H1 (cell line): ENCODE results near the gene EFHD1. TPM values are rescaled to one million over a fixed set of nuclear protein-coding genes. Genes with fewer than 3 reads are reported as not detected.

ENCODE experiments used
- CTCF ChIA-PET: fragments of 300-600 bp; sonication (Branson Sonifier 250); formaldehyde crosslinking; loops from one replicate; lab custom pipeline; 2021; ENCODE audit not compliant: partially characterized antibody; lab: Charles Lee
- POLR2A ChIA-PET: fragments of 300-600 bp; sonication (Branson Sonifier 250); formaldehyde crosslinking; loops from one replicate; lab custom pipeline; 2021; ENCODE audit warnings: inconsistent platforms; ENCODE audit not compliant: partially characterized antibody; lab: Charles Lee
- DNase-seq, 2 experiments: peaks; one replicate each; pipeline versions ENCODE4 v3.0.0 to v3.0.0-alpha.2; 2010 to 2022; ENCODE audit warnings: low spot score in 2 of 2, low read depth in 1 of 2, mixed read lengths in 1 of 2
- FAIRE-seq: peaks from 2 replicates; lab custom pipeline; 2011; peaks lifted over from hg19 to GRCh38; lab: Jason Lieb, UNC
- H2AFZ ChIP-seq: 2 replicates; pipeline ENCODE4 v1.8.1; 2012; ENCODE audit warnings: low read length, inconsistent platforms
- H2AK5ac ChIP-seq: 2 replicates; pipeline ENCODE4 v1.6.1; 2013; ENCODE audit warnings: low read depth, low read length
- H2BK120ac ChIP-seq: replicated peaks from 2 replicates; pipeline ENCODE3; 2013; ENCODE audit warnings: low read depth, low read length, inconsistent platforms
- H2BK12ac ChIP-seq: 2 replicates; pipeline ENCODE4 v1.6.1; 2013; ENCODE audit warnings: low read depth, low read length
- H2BK15ac ChIP-seq: 2 replicates; pipeline ENCODE4 v1.6.1; 2013; ENCODE audit warnings: low read length
- H2BK20ac ChIP-seq: 2 replicates; pipeline ENCODE4 v1.6.1; 2013; ENCODE audit warnings: low read length
- H2BK5ac ChIP-seq: 2 replicates; pipeline ENCODE4 v1.6.1; 2013; ENCODE audit warnings: low read depth, low read length
- H3K14ac ChIP-seq: 2 replicates; pipeline ENCODE4 v1.6.1; 2013; ENCODE audit warnings: inconsistent platforms; ENCODE audit not compliant: insufficient read length
- H3K18ac ChIP-seq: 2 replicates; pipeline ENCODE4 v1.6.1; 2013; ENCODE audit warnings: low read length; ENCODE audit errors: extremely low read depth
- H3K23ac ChIP-seq: 2 replicates; pipeline ENCODE4 v1.6.1; 2013; ENCODE audit warnings: inconsistent platforms; ENCODE audit not compliant: insufficient read length
- H3K23me2 ChIP-seq: 2 replicates; pipeline ENCODE4 v1.6.1; 2013; ENCODE audit warnings: low read depth, low read length
- H3K27ac ChIP-seq: 2 replicates; pipeline ENCODE4 v1.6.1; 2011; ENCODE audit warnings: low read depth, low read length, inconsistent platforms
- H3K27me3 ChIP-seq, 4 experiments: replicated peaks in 1 of 4; 1 replicate in 1 of 4; 2 replicates in 3 of 4; pipeline versions ENCODE4 v1.6.1 to v1.8.1; 2011 to 2013; ENCODE audit warnings: low read length in 3 of 4, mild to moderate bottlenecking in 3 of 4, inconsistent platforms in 2 of 4, mixed read lengths in 2 of 4, moderate library complexity in 1 of 4; ENCODE audit not compliant: control insufficient read depth in 3 of 4, insufficient read depth in 3 of 4; ENCODE audit errors: extremely low read depth in 1 of 4
- H3K36me3 ChIP-seq, 4 experiments: 2 replicates each; pipeline versions ENCODE4 v1.6.1 to v1.8.1; 2011 to 2013; ENCODE audit warnings: mild to moderate bottlenecking in 4 of 4, low read length in 3 of 4, moderate library complexity in 2 of 4, control low read depth in 1 of 4, inconsistent platforms in 1 of 4; ENCODE audit not compliant: insufficient read depth in 4 of 4, control insufficient read depth in 2 of 4
- H3K4ac ChIP-seq: replicated peaks from 2 replicates; pipeline ENCODE3; 2013; ENCODE audit warnings: low read length, low read depth, mixed read lengths, inconsistent platforms; ENCODE audit not compliant: insufficient read length
- H3K4me1 ChIP-seq, 4 experiments: replicated peaks in 1 of 4; 1 replicate in 1 of 4; 2 replicates in 3 of 4; pipeline versions ENCODE4 v1.6.1 to v1.8.1; 2011 to 2013; ENCODE audit warnings: low read length in 3 of 4, inconsistent platforms in 2 of 4, mixed read lengths in 1 of 4; ENCODE audit not compliant: insufficient read depth in 4 of 4, control insufficient read depth in 3 of 4
- H3K4me2 ChIP-seq, 2 experiments: 2 replicates each; pipeline versions ENCODE4 v1.6.1 to v1.8.1; 2011 to 2013; ENCODE audit warnings: low read depth in 2 of 2, low read length in 2 of 2, control low read depth in 1 of 2, inconsistent platforms in 1 of 2, mild to moderate bottlenecking in 1 of 2; ENCODE audit not compliant: insufficient read depth in 1 of 2
- H3K4me3 ChIP-seq, 4 experiments: fragments of 200-600, 300-600 bp in 1 of 4; sonication (generic), shearing (Covaris generic), sonication (Bioruptor Twin) in 1 of 4; 2 replicates each; pipeline versions ENCODE4 v1.5.1 to v1.8.1; 2011 to 2016; ENCODE audit warnings: low read length in 4 of 4, low read depth in 3 of 4, control low read depth in 2 of 4, inconsistent platforms in 2 of 4, mild to moderate bottlenecking in 2 of 4, mixed read lengths in 1 of 4, moderate library complexity in 1 of 4; ENCODE audit not compliant: insufficient read depth in 2 of 4; ENCODE audit errors: extremely low read depth in 1 of 4
- H3K56ac ChIP-seq: replicated peaks from 2 replicates; pipeline ENCODE3; 2013; ENCODE audit warnings: low read depth, mild to moderate bottlenecking, mixed read lengths, low read length, inconsistent platforms; ENCODE audit not compliant: insufficient read length
- H3K79me1 ChIP-seq: 2 replicates; pipeline ENCODE4 v1.6.1; 2013; ENCODE audit warnings: low read depth, low read length, control low read depth
- H3K79me2 ChIP-seq, 2 experiments: 2 replicates each; pipeline versions ENCODE4 v1.6.1 to v1.8.1; 2012 to 2013; ENCODE audit warnings: low read length in 2 of 2, mild to moderate bottlenecking in 2 of 2, inconsistent platforms in 1 of 2; ENCODE audit not compliant: insufficient read depth in 2 of 2, control insufficient read depth in 1 of 2
- H3K9ac ChIP-seq, 4 experiments: replicated peaks in 1 of 4; 1 replicate in 1 of 4; 2 replicates in 3 of 4; pipeline versions ENCODE4 v1.6.1 to v1.8.1; 2011 to 2013; ENCODE audit warnings: low read depth in 3 of 4, low read length in 3 of 4, control low read depth in 2 of 4, mild to moderate bottlenecking in 2 of 4, moderate library complexity in 2 of 4, inconsistent platforms in 1 of 4; ENCODE audit errors: extremely low read depth in 1 of 4
- H3K9me3 ChIP-seq, 2 experiments: 2 replicates each; pipeline versions ENCODE4 v1.6.1 to v1.8.1; 2012 to 2013; ENCODE audit warnings: mild to moderate bottlenecking in 2 of 2, moderate library complexity in 2 of 2, control low read depth in 1 of 2, inconsistent platforms in 1 of 2, low read depth in 1 of 2, low read length in 1 of 2, mixed read lengths in 1 of 2; ENCODE audit not compliant: insufficient read depth in 2 of 2
- H4K20me1 ChIP-seq, 2 experiments: replicated peaks in 1 of 2; 2 replicates each; pipeline versions ENCODE3 to v1.8.1; 2011 to 2013; ENCODE audit warnings: inconsistent platforms in 2 of 2, low read length in 2 of 2, mild to moderate bottlenecking in 1 of 2; ENCODE audit not compliant: insufficient read depth in 2 of 2, control insufficient read depth in 1 of 2
- H4K5ac ChIP-seq: 2 replicates; pipeline ENCODE4 v1.6.1; 2013; ENCODE audit warnings: low read length, low read depth, mixed read lengths, inconsistent platforms; ENCODE audit not compliant: insufficient read length
- H4K8ac ChIP-seq: 2 replicates; pipeline ENCODE4 v1.8.0; 2013; ENCODE audit warnings: mild to moderate bottlenecking, moderate library complexity, low read length, inconsistent platforms; ENCODE audit not compliant: insufficient read depth; ENCODE audit errors: extremely low read depth
- H4K91ac ChIP-seq: replicated peaks from 2 replicates; pipeline ENCODE3; 2013; ENCODE audit warnings: low read length, mixed read lengths, inconsistent platforms; ENCODE audit not compliant: insufficient read length
- ASH2L ChIP-seq: fragments of 200-600, 300-600 bp; sonication (generic); IDR thresholded peaks from one replicate; pipeline ENCODE4 v1.7.1; 2017; ENCODE audit warnings: low read length
- ATF3 ChIP-seq: IDR thresholded peaks from 2 replicates; pipeline ENCODE4 v1.6.1; 2011; ENCODE audit warnings: low read depth, mild to moderate bottlenecking, low read length; ENCODE audit not compliant: insufficient read depth
- BCL11A ChIP-seq, 2 experiments: IDR thresholded peaks; one replicate each; pipeline ENCODE4 v1.6.1; 2011; ENCODE audit warnings: low read depth in 2 of 2, low read length in 2 of 2, mild to moderate bottlenecking in 2 of 2
- CHD2 ChIP-seq: IDR thresholded peaks from 2 replicates; pipeline ENCODE4 v1.6.1; 2012; ENCODE audit warnings: low read length, improper control_type of control experiment
- CREB1 ChIP-seq: IDR thresholded peaks from 2 replicates; pipeline ENCODE4 v1.6.1; 2012; ENCODE audit warnings: inconsistent platforms
- EP300 ChIP-seq, 2 experiments: IDR thresholded peaks; 1 replicate in 1 of 2; 2 replicates in 1 of 2; pipeline ENCODE4 v1.6.1; 2011 to 2012; ENCODE audit warnings: low read depth in 2 of 2, low read length in 2 of 2, mild to moderate bottlenecking in 2 of 2, borderline replicate concordance in 1 of 2, inconsistent platforms in 1 of 2, moderate library complexity in 1 of 2
- EZH2 ChIP-seq: fragments of 200-600 bp; sonication (generic); IDR thresholded peaks from 2 replicates; pipeline ENCODE4 v1.7.1; 2012; ENCODE audit warnings: low read depth, mild to moderate bottlenecking, moderate library complexity, low read length, inconsistent platforms; ENCODE audit not compliant: severe bottlenecking
- JUN ChIP-seq: IDR thresholded peaks from 2 replicates; pipeline ENCODE4 v1.6.1; 2011; ENCODE audit warnings: low read depth, mild to moderate bottlenecking, improper control_type of control experiment, low read length
- POU5F1 ChIP-seq: IDR thresholded peaks from 2 replicates; pipeline ENCODE4 v1.6.1; 2011; ENCODE audit warnings: low read depth, mild to moderate bottlenecking, low read length, moderate library complexity
- RNF2 ChIP-seq: fragments of 200-900, 300-1000 bp; sonication (generic); IDR thresholded peaks from 2 replicates; pipeline ENCODE4 v1.7.1; 2016; ENCODE audit warnings: borderline replicate concordance, low read depth, mild to moderate bottlenecking, antibody characterized with exemption, low read length; ENCODE audit not compliant: poor library complexity, severe bottlenecking; ENCODE audit errors: missing control alignments
- SP1 ChIP-seq: IDR thresholded peaks from 2 replicates; pipeline ENCODE4 v1.6.1; 2011; ENCODE audit warnings: low read depth, low read length
- TBP ChIP-seq: IDR thresholded peaks from 2 replicates; pipeline ENCODE4 v1.6.1; 2011; ENCODE audit warnings: low read depth, low read length, improper control_type of control experiment
- YY1 ChIP-seq: IDR thresholded peaks from 2 replicates; pipeline ENCODE4 v1.6.1; 2011; ENCODE audit warnings: low read depth, mild to moderate bottlenecking, low read length
- WGBS, 2 experiments: shearing (Covaris generic) in 1 of 2; methylation state at CpG; one replicate each; pipeline versions ENCODE4 v1.1.6 to v1.1.7; 2013 to 2015; ENCODE audit warnings: low lambda C conversion rate in 2 of 2, mixed read lengths in 2 of 2, inconsistent platforms in 1 of 2, low coverage in 1 of 2, missing lambda C conversion rate in 1 of 2; ENCODE audit not compliant: insufficient replicate concordance in 2 of 2, insufficient coverage in 1 of 2, insufficient read length in 1 of 2; ENCODE audit errors: extremely low coverage in 1 of 2, missing lambda C conversion rate in 1 of 2; 5-methylcytosine and 5-hydroxymethylcytosine counted together
- polyA plus RNA-seq, 7 experiments: library from polyadenylated mRNA; depleted of rRNA in 3 of 7; stranded (reverse) in 5 of 7; unstranded in 2 of 7; fragments of >200 nt in 5 of 7; fragments of 200-250 nt in 2 of 7; gene quantifications; 1 replicate in 5 of 7; 2 replicates in 1 of 7; 4 replicates in 1 of 7; pipeline versions ENCODE4 v1.2.1 to v1.2.3, GENCODE V29; 2011 to 2013; ENCODE audit warnings: missing spikeins in 2 of 7, mixed read lengths in 2 of 7
- total RNA-seq: library from RNA; stranded (reverse); fragmentation: NEBNext Ultra II Directional; extraction: Animal tissue kit (Norgen Biotek cat#: 25700); gene quantifications from 2 replicates; pipeline ENCODE4 v1.2.1, GENCODE V29; 2021

EFHD1 gene
- total and polyA plus RNA-seq, 2 of the 8 experiments (the other 6 are each of a cell fraction or from before 2014, with no cell fraction given) = 3.4 to 4.5 TPM

- DNase-seq = peak in 1 of 2 experiments; percentile 37
- Histone ChIP-seq H3K56ac (no peak overlapping the region), H4K8ac (no peak overlapping the region; the same call in 1 of the 2 replicates), H2AK5ac (no peak overlapping the region), H2BK15ac (no peak overlapping the region), H3K79me2 (peaks cover 23 to 65% of the 10 kb centered on the region in 2 experiments), H3K27me3 (peaks cover 0 to 2% (median 0%) of the 10 kb centered on the region in 4 experiments; a peak in 1 of 7 replicates), H3K4me1 (peaks cover 0 to 8% (median 3%) of the 10 kb centered on the region in 4 experiments; a peak in 4 of 7 replicates), H2BK12ac (no peak overlapping the region), H3K14ac (no peak overlapping the region), H3K18ac (no peak overlapping the region), H3K23ac (no peak overlapping the region), H3K9me3 (no peaks in the 10 kb centered on the region), H3K79me1 (peaks cover 4% of the 10 kb centered on the region), H3K9ac (peak overlapping the region in 1 of 4 experiments; percentile 20; a peak in 1 of 7 replicates), H4K91ac (no peak overlapping the region), H3K27ac (no peak overlapping the region), H3K36me3 (peaks cover 0 to 7% (median 4%) of the 10 kb centered on the region in 4 experiments; a peak in 4 of 8 replicates), H3K4me2 (peak overlapping the region; percentile 65 to 86), H2BK5ac (no peak overlapping the region), H4K5ac (no peak overlapping the region), H2BK20ac (no peak overlapping the region), H2BK120ac (no peak overlapping the region), H3K4ac (no peak overlapping the region), H4K20me1 (peaks cover 0 to 7% of the 10 kb centered on the region in 2 experiments), H2AFZ (no peak overlapping the region), H3K23me2 (peaks cover 4% of the 10 kb centered on the region), H3K4me3 (peak overlapping the region; percentile 7 to 96 (median 52); a peak in 5 of 8 replicates)
- FAIRE-seq = no peak
- POLR2A ChIA-PET = no interaction called here
- CTCF ChIA-PET = no interaction called here
- WGBS, 2 experiments = 84% methylated on average over 2 of the region's 2 CpGs; no CpG with 5 or more reads in 1 of the 2 experiments
- TF ChIP-seq TBP = no peak
- no peak for TF ChIP-seq ASH2L
- no peak for TF ChIP-seq JUN
- no peak for TF ChIP-seq ATF3
- TF ChIP-seq RNF2 = no peak
- peak; percentile 55; the same call in 1 of the 2 replicates for TF ChIP-seq SP1
- TF ChIP-seq POU5F1 = no peak
- no peak for TF ChIP-seq CHD2
- TF ChIP-seq BCL11A (IDR thresholded peaks at IDR 0.05; ENCODE audit: low read depth in 2 of 2, low read length in 2 of 2) = no peak
- TF ChIP-seq YY1 = 0 out of 2 replicates have a peak, but pooled peaks have one; percentile 18
- TF ChIP-seq EP300 (IDR thresholded peaks at IDR 0.05; ENCODE audit: borderline replicate concordance in 1 of 2, low read depth in 2 of 2, low read length in 2 of 2) = no peak
- no peak for TF ChIP-seq CREB1
- no peak for TF ChIP-seq EZH2
Measured at GRCh38 chr2:232699110-232699509, 65.7 kb downstream of the EFHD1 start.
